GM10266 (cell line): ENCODE results near the gene MIGA1.

Source experiments
- DNase-seq: peaks from one replicate; pipeline ENCODE4 v3.0.0; 2012; ENCODE audit errors: extremely low spot score
- CTCF ChIP-seq: IDR thresholded peaks from 2 replicates; pipeline ENCODE4 v1.5.1; 2012; ENCODE audit warnings: mild to moderate bottlenecking, low read depth; ENCODE audit not compliant: control insufficient read depth, insufficient read depth; ENCODE audit errors: missing control alignments

MIGA1 gene

GRCh38 chr1:77874804-77875445 is 95.5 kb downstream of the MIGA1 start:
- TF ChIP-seq CTCF = no peak
- no peak for DNase-seq

- DNase-seq = no peak
- no peak for TF ChIP-seq CTCF
Measured at GRCh38 chr1:77876884-77877283, 97.4 kb downstream of the MIGA1 start.

- no peak for TF ChIP-seq CTCF
- no peak for DNase-seq
Measured at GRCh38 chr1:77881061-77881460, 101.6 kb downstream of the MIGA1 start.

GRCh38 chr1:77882411-77882810 is 103.0 kb downstream of the MIGA1 start:
- no peak for TF ChIP-seq CTCF
- no peak for DNase-seq

GRCh38 chr1:77888081-77888780 is 108.8 kb downstream of the MIGA1 start, which contains the start of gene NEXN:
TSS of gene NEXN (plus strand) at chr1:77888624. CDS start at chr1:77916107, 27,483 bp downstream.
- peak; percentile 22 for DNase-seq
- no peak for TF ChIP-seq CTCF

GRCh38 chr1:77888781-77889642 is 109.6 kb downstream of the MIGA1 start:
- peak; percentile 32 for DNase-seq
- TF ChIP-seq CTCF = no peak

GRCh38 chr1:77889671-77890070 is 110.2 kb downstream of the MIGA1 start:
- DNase-seq = no peak
- no peak for TF ChIP-seq CTCF
